EH (cell line): ENCODE data around the gene EIF4E3.

Source experiments
- DNase-seq: peaks from one replicate; pipeline ENCODE4 v3.0.0-alpha.2; 2015; ENCODE audit warnings: low read depth

Gene EIF4E3

DNA sequence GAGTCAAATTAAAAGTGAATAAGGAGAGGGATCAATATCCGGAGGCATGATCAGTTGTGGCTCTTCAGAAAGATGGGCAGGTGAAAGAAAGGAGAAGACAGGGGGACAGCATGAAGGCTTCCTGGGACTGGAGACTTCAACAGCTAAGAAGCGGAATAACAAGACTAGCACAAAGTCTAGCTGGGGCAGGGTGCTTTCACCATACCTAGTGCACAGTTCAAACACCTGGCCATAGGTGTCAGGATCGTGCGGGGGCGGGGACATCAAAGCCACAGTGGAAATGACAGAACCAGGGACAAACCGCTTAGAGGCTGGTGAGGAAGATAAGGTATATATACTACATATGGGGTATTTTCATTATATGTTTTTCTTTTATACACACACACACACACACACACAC is 75.4 kb downstream of the EIF4E3 start:
- DNase-seq: no peak

DNA sequence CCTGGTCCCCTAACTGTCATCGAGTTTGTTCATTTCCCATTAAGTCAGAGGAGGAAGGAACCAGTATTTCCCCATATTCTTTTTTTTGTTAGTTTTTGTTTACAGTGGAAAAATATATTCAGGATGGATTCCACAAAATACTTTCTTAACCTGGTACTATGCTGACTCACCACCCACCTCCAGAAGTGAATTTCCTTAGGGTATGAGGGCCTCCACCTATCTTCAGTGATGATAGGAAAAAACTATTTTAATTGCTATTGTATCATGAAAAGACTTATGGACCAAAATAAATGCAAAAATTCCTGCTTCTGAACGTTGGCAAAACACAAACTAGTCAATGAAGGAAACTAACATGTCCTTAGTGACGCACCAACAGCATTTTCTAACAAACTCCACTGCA is 77.5 kb downstream of the EIF4E3 start:
- DNase-seq: no peak

- no peak for DNase-seq
These were observed 78.2 kb downstream of the EIF4E3 start for GRCh38 chr3:71646971-71647370.

GRCh38 chr3:71645140-71645539 is 80.1 kb downstream of the EIF4E3 start:
- no peak for DNase-seq

GRCh38 chr3:71641674-71642073 is 83.5 kb downstream of the EIF4E3 start:
- DNase-seq: peak; percentile 9

DNA sequence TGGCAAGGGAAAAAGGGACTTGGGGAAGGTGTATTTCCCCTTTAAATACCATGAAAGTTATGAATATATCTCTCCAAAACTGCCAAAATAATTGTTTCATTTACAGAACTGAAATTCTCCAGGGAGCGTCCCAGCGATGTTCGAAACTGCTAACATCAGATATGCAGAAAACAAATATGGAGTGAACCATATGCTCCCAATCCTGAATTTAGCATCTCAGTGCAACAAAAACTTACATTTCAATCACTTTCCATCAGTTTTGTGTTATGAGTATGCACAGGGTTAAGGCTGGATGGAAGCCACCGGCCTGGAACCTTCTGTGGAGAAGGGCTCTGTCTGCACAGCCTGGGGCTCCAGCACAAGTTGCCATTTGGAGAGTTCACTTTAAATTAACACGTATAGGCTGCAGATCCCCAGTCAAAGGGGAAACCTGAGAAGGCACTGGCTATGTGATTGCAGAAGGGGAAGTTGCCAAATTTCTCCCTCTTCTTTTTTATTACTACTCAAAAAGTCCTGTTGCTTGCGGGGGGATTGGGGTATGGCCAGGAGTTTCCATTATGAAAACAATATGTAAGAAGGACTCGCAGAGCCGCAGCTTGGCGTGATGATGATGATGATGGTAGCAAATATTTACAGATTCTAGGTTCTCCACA is 84.7 kb downstream of the EIF4E3 start:
- DNase-seq: no peak

- DNase-seq: no peak
These were observed 88.7 kb downstream of the EIF4E3 start for GRCh38 chr3:71636482-71636881.

DNA sequence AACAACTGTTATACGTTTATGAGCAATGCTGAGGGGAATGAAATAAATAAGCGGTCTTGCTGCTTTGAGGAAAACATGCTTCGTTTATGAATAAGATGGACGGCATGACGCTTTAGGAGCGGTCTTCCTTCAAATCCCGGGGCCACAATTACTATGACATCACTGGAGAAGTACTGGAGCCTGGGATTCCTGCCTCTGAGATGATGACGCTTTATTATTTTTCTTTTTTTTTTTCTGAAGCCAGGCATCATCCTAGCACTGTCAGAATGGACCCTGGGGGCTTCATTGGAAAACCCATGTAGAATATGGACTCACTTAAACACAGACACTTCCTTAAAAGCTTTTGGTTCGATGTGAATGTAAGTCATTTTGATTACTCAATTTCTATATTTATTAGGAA is 89.2 kb downstream of the EIF4E3 start:
- DNase-seq: no peak

DNA sequence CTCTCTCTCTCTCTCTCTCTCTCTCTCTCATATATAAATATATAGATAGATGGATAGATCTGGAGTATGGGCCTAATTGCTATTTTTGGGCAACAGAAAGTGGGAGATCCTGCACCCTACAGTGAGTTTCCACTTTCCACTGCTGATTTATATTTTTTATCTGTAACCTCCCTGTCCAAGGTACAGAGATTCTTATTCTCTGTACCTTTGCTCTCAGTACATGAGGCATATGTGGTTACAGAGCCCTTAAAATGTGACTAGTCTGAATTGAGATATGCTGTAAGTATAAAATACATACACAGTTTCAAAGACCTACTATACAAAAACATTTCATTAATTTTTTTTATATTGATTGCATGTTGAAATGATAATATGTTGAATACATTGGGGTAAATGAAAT is 90.5 kb downstream of the EIF4E3 start:
- no peak for DNase-seq

GRCh38 chr3:71629711-71630110 is 95.5 kb downstream of the EIF4E3 start:
- DNase-seq: no peak

- peak; percentile 82 for DNase-seq
These were observed 95.9 kb downstream of the EIF4E3 start for GRCh38 chr3:71629289-71629688.

DNA sequence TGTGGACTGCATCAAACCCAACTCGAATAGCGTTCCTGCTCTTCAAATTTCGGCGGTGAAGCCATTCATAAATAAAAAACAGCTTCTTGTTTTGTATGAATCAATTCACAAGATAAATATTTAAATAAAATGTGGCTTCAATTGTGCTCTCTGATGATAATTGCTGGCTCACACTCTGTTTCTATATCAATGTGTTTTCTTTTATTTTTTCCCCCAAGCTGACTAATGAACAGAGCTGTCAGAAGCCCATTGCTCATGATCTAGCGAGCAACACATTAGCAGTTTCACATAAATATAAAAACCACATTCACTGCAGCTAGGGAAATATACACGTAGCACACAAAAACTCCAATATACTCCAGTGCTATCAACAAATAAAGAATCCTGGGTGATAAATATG is 96.7 kb downstream of the EIF4E3 start:
- no peak for DNase-seq

GRCh38 chr3:71625676-71626075 is 99.5 kb downstream of the EIF4E3 start:
- DNase-seq: no peak
